ENCODE data around the gene PLOD2.
A peak's percentile ranks its signal among the peaks of the same experiment; 100 is the strongest.

Gene PLOD2

DNA sequence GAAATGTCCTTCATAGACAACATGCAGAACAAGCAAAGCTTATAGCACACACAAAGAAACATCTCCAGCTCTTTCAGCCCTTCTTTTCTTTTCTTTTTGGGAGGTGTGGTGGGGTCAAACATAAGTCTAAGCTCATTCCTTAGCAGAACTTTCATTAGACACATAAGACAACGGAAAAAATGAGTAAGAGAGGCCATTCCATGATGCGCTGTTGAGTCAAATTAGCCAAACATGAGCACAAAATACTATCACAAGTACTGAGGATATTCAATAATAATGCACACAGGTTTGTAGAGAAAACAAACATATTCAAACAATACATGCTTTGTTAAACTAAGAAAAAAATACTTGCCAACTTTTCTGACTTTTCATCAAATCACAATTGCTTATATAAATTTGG, 83.0 kb downstream of the PLOD2 start:
- no peak for FAIRE-seq
- TF ChIP-seq, protein P1, sequence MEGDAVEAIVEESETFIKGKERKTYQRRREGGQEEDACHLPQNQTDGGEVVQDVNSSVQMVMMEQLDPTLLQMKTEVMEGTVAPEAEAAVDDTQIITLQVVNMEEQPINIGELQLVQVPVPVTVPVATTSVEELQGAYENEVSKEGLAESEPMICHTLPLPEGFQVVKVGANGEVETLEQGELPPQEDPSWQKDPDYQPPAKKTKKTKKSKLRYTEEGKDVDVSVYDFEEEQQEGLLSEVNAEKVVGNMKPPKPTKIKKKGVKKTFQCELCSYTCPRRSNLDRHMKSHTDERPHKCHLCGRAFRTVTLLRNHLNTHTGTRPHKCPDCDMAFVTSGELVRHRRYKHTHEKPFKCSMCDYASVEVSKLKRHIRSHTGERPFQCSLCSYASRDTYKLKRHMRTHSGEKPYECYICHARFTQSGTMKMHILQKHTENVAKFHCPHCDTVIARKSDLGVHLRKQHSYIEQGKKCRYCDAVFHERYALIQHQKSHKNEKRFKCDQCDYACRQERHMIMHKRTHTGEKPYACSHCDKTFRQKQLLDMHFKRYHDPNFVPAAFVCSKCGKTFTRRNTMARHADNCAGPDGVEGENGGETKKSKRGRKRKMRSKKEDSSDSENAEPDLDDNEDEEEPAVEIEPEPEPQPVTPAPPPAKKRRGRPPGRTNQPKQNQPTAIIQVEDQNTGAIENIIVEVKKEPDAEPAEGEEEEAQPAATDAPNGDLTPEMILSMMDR (IDR thresholded peaks at IDR 0.05; ENCODE audit: insufficient read depth, missing control alignments): no peak
- DNase-seq (ENCODE audit: insufficient read length, low spot score): no peak

DNA sequence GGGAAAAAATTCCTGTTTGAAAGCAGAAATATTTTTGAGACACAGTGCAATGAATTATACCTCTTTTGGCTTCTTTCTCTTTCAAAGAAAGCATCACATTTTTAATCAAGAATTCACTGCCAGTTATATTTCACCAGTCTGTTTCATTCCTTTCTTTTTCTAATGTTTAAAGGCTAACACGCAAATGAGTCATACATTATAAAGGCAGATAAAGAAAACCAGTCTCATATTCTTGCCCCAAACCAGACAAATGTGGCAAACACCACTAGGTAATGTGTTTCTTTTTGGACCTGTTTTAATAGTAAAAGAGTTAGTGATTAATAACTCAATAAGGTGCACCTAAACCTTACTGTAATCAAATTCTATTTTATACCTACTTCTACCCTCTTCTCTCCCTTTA, 83.8 kb downstream of the PLOD2 start:
- DNase-seq (ENCODE audit: insufficient read length, low spot score) (no peak), FAIRE-seq (peak; percentile 48)
- TF ChIP-seq, protein P1 (IDR thresholded peaks at IDR 0.05; ENCODE audit: insufficient read depth, missing control alignments): no peak

DNA sequence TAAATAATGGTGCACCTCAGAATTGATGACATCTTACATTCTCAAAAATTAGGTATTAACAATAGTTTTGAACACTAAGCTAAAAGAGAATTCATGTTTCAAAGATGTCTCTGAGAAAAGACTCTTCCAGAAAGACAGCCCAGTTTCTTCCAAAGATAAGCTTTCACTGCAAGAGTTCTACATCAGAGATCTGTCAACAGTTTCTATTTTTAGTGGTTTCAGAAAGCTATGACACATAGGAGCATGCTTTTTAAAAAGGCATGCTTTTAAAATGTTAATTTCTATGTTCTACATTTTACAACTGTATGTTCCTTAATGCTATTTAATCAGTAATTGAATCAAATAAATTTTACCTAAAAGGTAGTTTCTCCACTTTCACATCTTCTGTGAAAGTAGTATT, 88.2 kb downstream of the PLOD2 start:
- DNase-seq (ENCODE audit: insufficient read length, low spot score): no peak
- TF ChIP-seq, protein P1 (IDR thresholded peaks at IDR 0.05; ENCODE audit: insufficient read depth, missing control alignments): no peak
- FAIRE-seq: no peak

DNA sequence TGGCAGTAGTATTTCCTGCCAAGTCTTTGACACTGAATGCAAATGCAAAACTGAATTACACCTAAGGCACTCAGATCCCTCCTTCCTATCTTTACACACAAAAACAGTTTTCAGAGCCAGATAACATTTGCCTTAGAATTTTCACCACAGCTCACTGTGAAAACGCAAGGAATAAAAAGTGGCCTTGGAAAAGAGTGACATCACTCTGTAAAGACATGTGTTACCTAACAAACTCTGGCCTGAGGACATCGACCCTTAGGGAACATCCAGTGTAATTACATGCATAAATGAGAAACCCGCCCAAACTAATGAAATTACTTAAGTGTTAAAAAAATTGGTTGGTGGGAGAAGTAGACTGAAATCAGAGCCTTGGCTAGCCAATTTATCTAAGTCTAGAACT, 88.9 kb downstream of the PLOD2 start:
- FAIRE-seq (no peak), DNase-seq (ENCODE audit: insufficient read length, low spot score) (no peak)

DNA sequence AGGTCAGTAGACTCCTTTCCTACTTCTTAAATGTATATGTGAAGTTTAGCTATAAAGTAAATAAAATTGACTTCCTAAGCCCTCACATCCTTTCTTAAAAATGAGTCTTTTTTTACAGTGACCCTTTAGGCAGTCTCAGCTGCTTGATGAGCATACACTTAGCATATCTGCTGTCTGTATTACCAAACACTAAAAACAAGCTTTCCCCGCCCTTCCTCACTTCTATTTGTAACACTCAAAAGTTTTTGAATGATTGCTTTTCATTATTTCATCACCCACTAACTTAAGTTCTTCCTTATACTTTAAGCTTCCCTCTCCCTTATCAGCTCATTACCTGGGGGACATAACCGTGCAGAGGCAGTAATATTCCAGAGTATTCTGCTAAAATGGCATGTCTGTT, 89.4 kb downstream of the PLOD2 start:
- FAIRE-seq: no peak
- TF ChIP-seq, protein P1 (IDR thresholded peaks at IDR 0.05; ENCODE audit: insufficient read depth, missing control alignments): no peak

More for the DNA sequence above, 88.9 kb downstream of the PLOD2 start:
- TF ChIP-seq, protein P1 (IDR thresholded peaks at IDR 0.05; ENCODE audit: insufficient read depth, missing control alignments): no peak

DNA sequence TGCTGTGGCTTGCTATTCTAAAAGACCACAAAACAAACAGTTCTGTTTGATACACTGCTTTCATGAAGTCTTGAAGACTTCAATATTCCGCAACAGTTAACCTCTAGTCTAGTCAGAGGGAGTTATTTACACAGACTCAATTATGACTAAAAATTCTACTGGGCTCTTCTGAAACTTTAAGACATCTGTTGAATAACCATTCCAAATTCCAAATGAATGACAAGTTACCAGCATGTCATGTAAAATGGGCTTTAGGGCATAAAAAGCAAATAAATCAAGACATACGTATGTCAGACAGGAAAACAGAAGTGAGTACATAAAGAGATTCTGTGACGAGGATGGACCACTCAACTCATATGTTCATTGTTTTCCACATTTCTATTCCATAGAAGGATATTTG, 93.9 kb downstream of the PLOD2 start:
- no peak for DNase-seq (ENCODE audit: insufficient read length, low spot score)
- TF ChIP-seq, protein P1 (IDR thresholded peaks at IDR 0.05; ENCODE audit: insufficient read depth, missing control alignments): no peak
- FAIRE-seq: no peak

More for the DNA sequence above, 89.4 kb downstream of the PLOD2 start:
- no peak for DNase-seq (ENCODE audit: insufficient read length, low spot score)

DNA sequence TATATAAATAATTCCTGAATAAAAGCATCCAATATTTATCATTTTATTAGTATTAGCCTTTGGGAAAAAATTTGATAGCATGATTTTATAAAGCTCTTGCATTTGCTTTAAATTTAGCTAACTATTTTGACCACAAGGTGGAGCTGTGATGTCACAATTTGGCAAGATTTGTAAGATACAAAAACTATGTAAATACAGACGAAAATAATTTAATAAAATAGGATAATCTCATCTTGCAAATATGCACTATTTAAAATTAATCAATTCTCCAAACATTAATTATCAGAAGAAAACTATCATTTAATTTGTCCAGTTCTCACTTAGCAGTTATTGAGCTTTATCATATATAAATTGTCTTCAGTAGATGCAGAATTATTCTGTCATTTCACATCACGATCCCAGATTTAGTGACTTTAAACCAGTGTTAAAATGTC, 95.4 kb downstream of the PLOD2 start:
- DNase-seq (ENCODE audit: insufficient read length, low spot score) (no peak), FAIRE-seq (peak; percentile 29)
- TF ChIP-seq, protein P1 (IDR thresholded peaks at IDR 0.05; ENCODE audit: insufficient read depth, missing control alignments): peak; percentile 79
